Stimulated activated CD4-positive, alpha-beta T cell treated with anti-CD3 and anti-CD28 coated beads, Interleukin-4, amount 100 ng/mL, for 48 hours (primary cell): Measurements from ENCODE around the gene EVA1C.
"Not testable (repeated sequence)": the region's sequence is repeated elsewhere in the genome, so short reads cannot be mapped to it uniquely, and the experiment has no call there.

ENCODE experiments used
- DNase-seq, 2 donors: peaks; one replicate each; pipeline ENCODE4 v3.0.0-alpha.2; 2020; ENCODE audit warnings: low read depth in 2 of 2

Gene EVA1C

GRCh38 chr21:32499249-32500055 lies 86.9 kb downstream of the EVA1C start:
- no peak for DNase-seq

GRCh38 chr21:32503641-32504040 lies 91.1 kb downstream of the EVA1C start:
- DNase-seq, result not testable (repeated sequence)

GRCh38 chr21:32505767-32506166 lies 93.3 kb downstream of the EVA1C start:
- not testable (repeated sequence) for DNase-seq

GRCh38 chr21:32506411-32506965 lies 94.0 kb downstream of the EVA1C start:
- not testable (repeated sequence) for DNase-seq

- no peak for DNase-seq
Observed at GRCh38 chr21:32507342-32507919, 94.9 kb downstream of the EVA1C start.

GRCh38 chr21:32508036-32508435 lies 95.5 kb downstream of the EVA1C start:
- DNase-seq, result not testable (repeated sequence)

GRCh38 chr21:32508558-32508957 lies 96.1 kb downstream of the EVA1C start:
- no peak for DNase-seq

GRCh38 chr21:32508975-32509374 lies 96.5 kb downstream of the EVA1C start:
- not testable (repeated sequence) for DNase-seq

GRCh38 chr21:32514275-32515055 lies 102.0 kb downstream of the EVA1C start:
- DNase-seq, result no peak

- DNase-seq, result no peak
Observed at GRCh38 chr21:32515874-32516273, 103.4 kb downstream of the EVA1C start.

- DNase-seq, result no peak
Observed at GRCh38 chr21:32516756-32517649, 104.5 kb downstream of the EVA1C start.

- no peak for DNase-seq
Observed at GRCh38 chr21:32519945-32520874, 107.7 kb downstream of the EVA1C start.

GRCh38 chr21:32520875-32521735 lies 108.6 kb downstream of the EVA1C start:
- DNase-seq, result no peak

GRCh38 chr21:32521736-32522355 lies 109.3 kb downstream of the EVA1C start:
- DNase-seq, result no peak

GRCh38 chr21:32523463-32523862 lies 111.0 kb downstream of the EVA1C start:
- no peak for DNase-seq

GRCh38 chr21:32523988-32524719 lies 111.6 kb downstream of the EVA1C start:
- DNase-seq, result no peak

- DNase-seq, result no peak
Observed at GRCh38 chr21:32525282-32525681, 112.8 kb downstream of the EVA1C start.

GRCh38 chr21:32529679-32530078 lies 117.2 kb downstream of the EVA1C start:
- no peak for DNase-seq
